CD4-positive, alpha-beta T cell treated with Interleukin-6 for 4 hours (primary cell): ENCODE results near the gene DLG1.
"Not testable (repeated sequence)": the region's sequence is repeated elsewhere in the genome, so short reads cannot be mapped to it uniquely, and the experiment has no call there.

Experiments
- DNase-seq: peaks from one replicate; pipeline ENCODE4 v3.0.0-alpha.2; 2020; ENCODE audit warnings: mixed read lengths

Gene DLG1

GRCh38 chr3:197239857-197240256 is 58.6 kb downstream of the DLG1 start:
- no peak for DNase-seq

DNA sequence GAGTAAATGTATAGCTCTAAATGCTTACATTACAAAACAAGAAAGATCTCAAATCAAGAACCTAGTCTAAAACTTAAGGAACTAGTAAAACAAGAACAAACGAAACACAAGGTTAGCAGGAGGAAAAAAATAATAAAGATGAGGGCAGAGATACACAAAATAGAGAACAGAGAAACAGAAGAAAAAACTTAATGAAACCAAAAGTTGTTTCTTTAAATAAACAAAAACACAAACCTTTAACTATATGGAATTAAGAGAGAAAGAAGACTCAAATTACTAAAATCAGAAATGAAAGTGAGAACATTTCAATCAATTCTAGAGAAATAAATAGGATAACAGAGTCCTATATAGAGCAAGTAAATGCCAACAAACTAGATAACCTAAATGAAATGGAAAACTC is 59.6 kb downstream of the DLG1 start:
- DNase-seq, result no peak

DNA sequence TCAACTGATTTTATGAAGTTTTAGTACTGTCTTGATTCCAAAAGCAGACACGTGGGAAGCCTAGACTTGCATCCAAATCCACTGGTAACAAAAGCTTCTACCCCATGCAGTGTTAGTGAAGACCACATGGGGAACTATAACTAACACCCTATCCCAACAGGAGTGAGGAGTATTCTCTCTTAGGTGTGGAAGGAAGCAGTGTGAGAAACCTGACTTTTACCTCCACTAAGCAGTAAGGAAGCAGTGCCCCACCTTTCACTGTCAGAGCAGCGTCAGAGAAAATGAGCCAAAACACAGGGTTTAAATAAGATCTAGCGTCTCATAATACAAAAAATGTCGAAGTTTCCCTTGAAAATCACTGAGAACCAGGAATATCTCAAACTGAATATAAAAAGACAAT is 60.5 kb downstream of the DLG1 start:
- DNase-seq, result no peak

- no peak for DNase-seq
Measured at GRCh38 chr3:197236362-197236761, 62.0 kb downstream of the DLG1 start.

- no peak for DNase-seq
Measured at GRCh38 chr3:197234947-197235914, 63.2 kb downstream of the DLG1 start.

DNA sequence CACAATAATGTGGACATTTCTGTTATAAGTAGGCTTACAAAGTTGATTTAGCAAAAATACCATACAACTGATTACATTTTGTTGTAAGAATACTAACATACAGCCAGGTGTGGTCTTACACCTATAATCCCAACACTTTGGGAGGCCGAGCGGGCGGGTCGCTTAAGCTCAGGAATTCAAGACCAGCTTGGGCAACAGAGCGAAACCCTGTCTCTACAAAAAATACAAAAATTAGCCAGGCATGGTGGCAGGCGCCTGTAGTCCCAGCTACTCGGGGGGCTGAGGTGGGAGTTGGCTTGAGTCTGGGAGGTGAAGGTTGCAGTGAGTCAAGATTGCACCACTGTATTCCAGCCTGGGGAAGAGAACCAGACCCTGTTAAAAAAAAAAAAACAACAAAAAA is 67.1 kb downstream of the DLG1 start:
- no peak for DNase-seq

DNA sequence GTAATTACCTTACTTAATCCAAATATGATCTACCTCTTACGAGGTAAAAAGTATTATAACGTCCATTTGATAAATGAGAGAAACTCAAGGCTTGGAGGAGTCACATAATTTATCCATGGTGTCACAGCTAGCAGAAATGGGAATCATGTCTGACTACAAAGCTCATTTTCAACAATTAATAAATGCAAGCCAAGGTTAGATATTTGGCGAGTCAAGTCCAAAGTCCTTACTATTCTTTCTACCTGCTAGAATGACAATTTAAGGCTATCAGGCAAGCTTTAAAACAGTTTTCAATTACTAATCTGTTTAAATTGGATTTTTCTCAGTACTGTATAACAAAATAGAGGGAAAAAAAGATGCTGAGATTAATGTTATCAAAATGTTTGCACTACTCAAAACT is 68.6 kb downstream of the DLG1 start:
- DNase-seq, result no peak

DNA sequence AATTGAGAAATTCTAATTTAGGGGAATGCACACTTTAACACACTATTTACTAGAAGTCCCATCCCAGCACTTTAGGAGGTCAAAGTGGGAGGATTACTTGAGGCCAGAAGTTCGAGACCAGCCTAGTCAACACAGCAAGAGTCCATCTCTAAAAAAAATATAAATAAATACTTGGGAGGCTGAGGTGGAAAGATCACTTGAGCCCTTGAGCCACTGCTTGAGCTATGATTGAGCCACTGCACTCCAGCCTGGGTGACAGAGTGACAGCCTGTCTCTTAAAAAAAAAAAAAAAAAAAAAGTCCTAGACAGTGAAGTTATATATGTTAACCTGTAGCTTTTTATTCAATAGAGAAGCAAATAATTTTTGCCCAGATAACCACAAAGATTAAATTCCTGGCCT is 69.2 kb downstream of the DLG1 start:
- no peak for DNase-seq

DNA sequence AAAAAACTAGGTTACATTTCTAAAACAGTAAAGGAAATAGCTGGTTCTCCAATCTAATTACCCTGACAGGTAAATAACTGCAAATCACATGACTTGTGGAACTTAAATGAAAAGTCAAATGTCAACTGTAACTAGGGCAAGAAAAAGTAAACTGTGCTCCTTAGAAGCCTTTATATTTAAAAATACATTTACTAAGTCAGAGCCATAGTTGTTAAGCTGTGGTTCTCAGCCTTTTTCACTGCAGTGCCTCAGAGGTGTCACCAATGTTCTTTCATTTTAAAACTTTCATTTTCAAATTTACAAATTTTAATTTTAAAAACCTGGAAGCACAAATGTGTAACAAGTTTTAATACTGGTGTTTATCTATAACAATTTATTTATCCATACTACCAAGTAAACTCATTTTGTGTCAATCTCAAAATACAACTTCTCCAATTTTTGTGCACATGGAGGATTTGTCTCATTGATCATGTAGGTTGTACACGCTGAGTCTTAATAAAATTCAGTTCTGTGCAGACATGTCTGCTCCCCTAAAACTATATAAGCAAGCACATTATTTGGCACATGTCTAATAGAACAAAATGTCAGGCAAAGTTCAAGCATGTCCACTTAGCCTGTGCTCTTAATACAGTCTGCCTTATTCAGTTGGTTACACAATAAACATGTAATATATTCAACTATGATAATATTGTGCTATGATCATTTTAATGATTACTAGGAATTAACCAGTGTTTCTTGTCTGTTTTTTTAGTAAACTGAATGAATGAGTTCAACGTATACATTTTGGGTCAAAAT is 70.4 kb downstream of the DLG1 start:
- DNase-seq, result no peak

GRCh38 chr3:197226179-197226578 is 72.2 kb downstream of the DLG1 start:
- DNase-seq, result no peak

- DNase-seq, result no peak
Measured at GRCh38 chr3:197225579-197225978, 72.8 kb downstream of the DLG1 start.

DNA sequence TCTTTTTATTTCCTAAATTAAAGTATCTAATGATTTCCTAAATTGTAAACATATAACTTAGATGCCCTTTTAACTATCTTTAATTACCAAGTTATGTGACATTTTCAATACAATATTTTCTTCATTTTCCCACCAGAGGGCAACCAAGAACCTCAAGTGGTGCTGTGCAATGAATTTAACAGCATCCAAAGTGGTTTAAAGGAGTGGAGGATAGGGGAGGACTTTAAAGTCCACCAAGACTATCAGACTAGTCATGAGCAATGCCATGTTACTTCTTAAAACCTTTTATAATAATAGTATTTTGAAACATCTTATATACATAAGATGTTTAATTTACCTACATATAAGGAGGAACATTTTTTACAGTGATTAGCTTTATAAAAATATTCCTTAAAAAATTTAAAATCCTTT is 74.4 kb downstream of the DLG1 start:
- DNase-seq, result no peak

- no peak for DNase-seq
Measured at GRCh38 chr3:197222937-197223370, 75.5 kb downstream of the DLG1 start.

GRCh38 chr3:197219619-197220018 is 78.8 kb downstream of the DLG1 start:
- DNase-seq, result no peak

GRCh38 chr3:197218210-197218609 is 80.2 kb downstream of the DLG1 start:
- no peak for DNase-seq

DNA sequence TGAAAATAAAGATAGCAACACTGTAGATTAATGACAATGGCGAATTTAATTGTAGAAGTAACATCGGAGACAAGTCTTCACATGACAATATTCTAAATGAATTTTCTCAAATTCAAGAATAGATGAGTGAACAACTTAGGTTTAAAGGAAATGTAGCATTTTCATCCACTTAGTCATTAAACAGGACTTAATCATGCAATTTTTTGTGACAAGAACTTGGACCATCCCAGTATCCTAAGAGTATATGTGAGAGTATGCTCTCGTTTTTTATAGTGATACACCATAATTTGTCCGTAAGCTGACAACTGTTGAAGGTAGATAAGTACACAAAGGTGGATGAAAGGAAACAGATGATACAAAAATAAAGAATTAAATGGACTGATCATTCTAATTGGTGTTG is 81.5 kb downstream of the DLG1 start:
- no peak for DNase-seq

- DNase-seq, result no peak
Measured at GRCh38 chr3:197216169-197216860, 82.1 kb downstream of the DLG1 start.

DNA sequence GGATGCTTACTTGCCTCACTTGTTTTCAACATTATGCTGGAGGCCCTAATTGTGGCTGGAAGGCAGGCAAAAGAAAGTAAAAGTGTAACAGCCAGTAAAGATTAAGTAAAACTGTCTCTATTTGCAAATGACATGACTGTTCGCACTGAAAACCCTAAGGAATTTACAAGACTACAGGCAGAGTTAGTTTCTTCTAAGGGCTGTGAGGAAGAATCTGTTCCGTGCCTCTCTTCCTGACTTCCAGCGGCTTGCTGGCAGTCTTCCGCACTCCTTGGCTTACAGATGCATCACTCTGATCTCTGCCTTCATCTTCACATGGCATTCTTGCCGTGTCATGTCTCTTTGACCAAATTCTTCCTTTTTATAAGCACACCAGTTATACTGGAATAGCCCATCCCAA is 86.1 kb downstream of the DLG1 start:
- DNase-seq, result no peak

DNA sequence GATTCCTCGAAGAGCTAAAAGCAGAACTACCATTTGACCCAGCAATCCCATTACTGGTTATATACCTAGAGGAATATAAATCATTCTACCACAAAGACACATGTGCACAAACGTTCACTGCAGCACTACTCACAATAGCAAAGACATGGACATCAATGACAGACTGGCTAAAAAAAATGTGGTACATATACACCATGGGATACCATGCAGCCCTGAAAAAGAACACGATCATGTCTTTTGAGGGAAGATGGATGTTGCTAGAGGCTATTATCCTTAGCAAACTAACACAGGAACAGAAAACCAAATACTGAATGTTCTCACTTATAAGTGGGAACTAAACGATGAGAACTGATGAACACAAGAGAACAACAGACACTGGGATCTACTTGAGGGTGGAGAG is 86.7 kb downstream of the DLG1 start:
- not testable (repeated sequence) for DNase-seq

DNA sequence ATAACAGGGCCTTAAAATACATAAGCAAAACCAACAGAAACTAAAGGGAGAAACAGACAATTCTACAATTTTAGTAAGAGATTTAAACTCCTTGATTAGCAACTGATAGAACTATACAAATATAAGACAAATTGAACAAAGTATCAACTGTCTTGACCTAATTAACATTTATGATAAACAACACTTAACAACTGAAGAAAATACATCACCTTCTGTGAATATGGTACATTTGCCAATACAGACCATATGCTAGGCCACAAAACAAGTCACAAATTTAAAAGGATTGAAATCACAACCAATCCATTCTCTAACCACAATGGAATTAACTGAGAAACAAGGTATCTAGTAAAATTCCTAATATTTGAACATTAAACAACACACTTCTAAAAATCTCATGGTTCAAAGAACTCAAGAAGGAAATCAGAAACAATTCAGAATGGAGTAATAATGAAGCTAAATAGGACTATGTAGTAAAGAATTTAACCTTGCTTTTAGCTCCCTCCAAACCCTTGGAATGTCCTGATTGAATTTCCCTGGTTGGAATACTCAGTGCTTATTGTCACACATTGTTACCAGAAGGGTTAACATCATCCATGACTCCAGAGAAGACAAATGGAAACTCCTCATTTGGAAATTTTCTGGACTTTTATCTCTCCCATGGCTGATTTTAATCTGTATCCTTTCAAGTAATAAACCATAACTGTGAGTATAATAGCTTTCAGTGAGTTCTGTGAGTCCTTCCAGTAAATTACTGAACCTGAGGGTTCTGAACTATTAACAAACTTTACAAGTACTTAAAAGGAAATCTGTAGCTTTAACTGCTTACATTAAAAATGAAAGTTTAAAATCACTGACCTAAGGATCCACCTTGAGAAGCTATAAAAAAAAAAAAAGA is 88.8 kb downstream of the DLG1 start:
- no peak for DNase-seq

DNA sequence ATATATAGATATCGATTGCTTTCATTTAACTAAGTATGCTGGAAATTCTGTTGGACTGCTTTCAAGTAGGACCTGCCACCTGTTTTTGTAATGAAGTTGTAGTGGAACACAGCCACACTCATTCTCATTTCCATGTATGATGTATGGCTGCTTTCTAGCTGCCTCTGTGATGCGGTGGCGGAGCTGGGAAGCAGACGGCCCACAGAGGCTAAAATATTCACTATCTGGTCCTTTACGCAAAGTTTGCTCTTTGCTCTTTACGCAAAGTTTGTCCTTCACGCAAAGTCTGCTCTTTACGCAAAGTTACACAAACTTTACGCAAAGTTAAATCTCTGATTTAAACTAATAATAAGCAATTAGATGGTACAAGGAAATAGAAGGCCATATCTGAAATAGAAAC is 91.5 kb downstream of the DLG1 start:
- no peak for DNase-seq

DNA sequence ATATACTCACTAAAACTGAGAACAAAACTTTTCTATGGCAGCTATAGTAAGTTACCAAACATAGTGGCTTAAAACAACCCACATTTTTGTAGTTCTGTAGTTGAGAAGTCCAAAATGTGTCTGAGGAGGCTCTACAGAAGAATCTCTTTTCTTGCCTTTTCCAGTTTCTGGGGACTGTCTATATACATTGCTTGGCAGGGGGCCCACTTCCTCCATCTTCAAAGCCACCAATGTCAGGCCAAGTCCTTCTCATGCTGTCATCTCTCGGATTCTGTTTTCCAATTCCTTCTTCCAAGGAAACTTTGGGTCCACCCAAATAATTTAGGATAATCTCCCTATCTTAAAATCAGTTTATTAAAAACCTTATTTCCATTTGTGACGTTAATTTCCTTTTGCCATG is 92.7 kb downstream of the DLG1 start:
- no peak for DNase-seq
